Measurements from ENCODE around the gene ANKS3. TPM values are rescaled to one million over a fixed set of nuclear protein-coding genes. Genes with fewer than 3 reads are reported as not detected.

The ANKS3 gene
- total RNA-seq, 4 donors from 2014 or later, result 10.4 to 28.8 (median 17.4) TPM

DNA sequence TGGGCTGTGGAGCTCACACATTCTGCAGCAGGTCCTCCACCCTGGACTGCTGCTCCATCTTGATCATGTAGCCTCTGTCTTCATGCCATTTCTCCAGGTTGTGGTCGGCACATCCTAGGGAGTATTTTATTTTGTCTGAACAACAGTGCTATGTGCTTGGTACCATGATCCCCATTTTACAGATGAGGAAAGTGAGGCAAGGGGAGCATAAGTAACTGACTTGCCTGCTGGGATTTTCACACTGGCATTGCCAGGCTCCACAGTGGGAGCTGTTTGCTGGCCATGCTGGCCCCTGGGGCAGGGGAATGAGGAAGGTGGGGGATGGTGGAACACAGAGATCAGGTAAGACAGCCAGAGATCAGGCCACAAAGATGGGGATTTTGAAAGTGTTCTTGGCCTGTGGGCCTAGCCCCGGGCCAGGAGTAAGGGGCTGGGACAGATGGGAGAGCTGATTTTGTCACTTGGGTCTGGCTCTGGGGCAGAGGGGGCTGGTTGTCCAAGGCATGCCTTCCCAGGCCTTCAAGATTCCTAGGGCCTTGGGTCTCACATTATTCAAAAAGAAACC lies 42.2 kb upstream of the ANKS3 start:
- H3K4me3 ChIP-seq (ENCODE audit: low read depth, poor library complexity, severe bottlenecking), result no peak overlapping the region
- no peak for DNase-seq (ENCODE audit: low spot score in 2 of 2)
- 87 to 100% methylated on average over 2 of the region's 2 CpGs for WGBS, 2 donors
- no peak for TF ChIP-seq POLR2A (IDR thresholded peaks at IDR 0.05)
- TF ChIP-seq, protein P1, sequence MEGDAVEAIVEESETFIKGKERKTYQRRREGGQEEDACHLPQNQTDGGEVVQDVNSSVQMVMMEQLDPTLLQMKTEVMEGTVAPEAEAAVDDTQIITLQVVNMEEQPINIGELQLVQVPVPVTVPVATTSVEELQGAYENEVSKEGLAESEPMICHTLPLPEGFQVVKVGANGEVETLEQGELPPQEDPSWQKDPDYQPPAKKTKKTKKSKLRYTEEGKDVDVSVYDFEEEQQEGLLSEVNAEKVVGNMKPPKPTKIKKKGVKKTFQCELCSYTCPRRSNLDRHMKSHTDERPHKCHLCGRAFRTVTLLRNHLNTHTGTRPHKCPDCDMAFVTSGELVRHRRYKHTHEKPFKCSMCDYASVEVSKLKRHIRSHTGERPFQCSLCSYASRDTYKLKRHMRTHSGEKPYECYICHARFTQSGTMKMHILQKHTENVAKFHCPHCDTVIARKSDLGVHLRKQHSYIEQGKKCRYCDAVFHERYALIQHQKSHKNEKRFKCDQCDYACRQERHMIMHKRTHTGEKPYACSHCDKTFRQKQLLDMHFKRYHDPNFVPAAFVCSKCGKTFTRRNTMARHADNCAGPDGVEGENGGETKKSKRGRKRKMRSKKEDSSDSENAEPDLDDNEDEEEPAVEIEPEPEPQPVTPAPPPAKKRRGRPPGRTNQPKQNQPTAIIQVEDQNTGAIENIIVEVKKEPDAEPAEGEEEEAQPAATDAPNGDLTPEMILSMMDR (IDR thresholded peaks at IDR 0.05), result no peak
- intact Hi-C loops (cut with DNase I; ENCODE audit: low total_unique reads), result no loop called here

- WGBS, 2 donors, result 37 to 41% methylated on average over 6 to 10 of the region's 13 CpGs
- DNase-seq (ENCODE audit: low spot score in 2 of 2), result no peak
- no peak overlapping the region for H3K4me3 ChIP-seq (ENCODE audit: low read depth, poor library complexity, severe bottlenecking)
- TF ChIP-seq, protein P1 (IDR thresholded peaks at IDR 0.05), result no peak
- no peak for TF ChIP-seq POLR2A (IDR thresholded peaks at IDR 0.05)
- intact Hi-C loops (cut with DNase I; ENCODE audit: low total_unique reads), result no loop called here
These were observed 40.9 kb upstream of the ANKS3 start for GRCh38 chr16:4775005-4775404.

DNA sequence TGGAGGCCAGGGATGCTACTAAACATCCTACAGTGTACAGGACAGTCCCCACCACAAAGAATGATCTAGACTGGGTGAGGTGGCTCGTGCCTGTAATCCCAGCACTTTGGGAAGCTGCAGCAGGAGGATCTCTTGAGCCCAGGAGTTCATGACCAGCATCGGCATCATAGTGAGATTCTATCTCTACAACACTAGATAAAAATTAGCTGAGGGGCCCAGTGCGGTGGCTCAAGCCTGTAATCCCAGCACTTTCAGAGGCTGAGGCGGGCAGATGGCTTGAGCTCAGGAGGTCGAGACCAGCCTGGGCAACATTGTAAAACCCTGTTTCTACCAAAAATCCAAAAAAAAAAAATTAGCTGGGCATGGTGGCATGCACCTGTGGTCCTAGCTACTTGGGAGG lies 38.3 kb upstream of the ANKS3 start:
- intact Hi-C loops (cut with DNase I; ENCODE audit: low total_unique reads), result no loop called here
- TF ChIP-seq POLR2A (IDR thresholded peaks at IDR 0.05), result no peak
- TF ChIP-seq, protein P1 (IDR thresholded peaks at IDR 0.05), result no peak
- 88 to 90% methylated on average over 5 of the region's 5 CpGs for WGBS, 2 donors
- no peak for DNase-seq (ENCODE audit: low spot score in 2 of 2)
- H3K4me3 ChIP-seq (ENCODE audit: low read depth, poor library complexity, severe bottlenecking), result no peak overlapping the region

DNA sequence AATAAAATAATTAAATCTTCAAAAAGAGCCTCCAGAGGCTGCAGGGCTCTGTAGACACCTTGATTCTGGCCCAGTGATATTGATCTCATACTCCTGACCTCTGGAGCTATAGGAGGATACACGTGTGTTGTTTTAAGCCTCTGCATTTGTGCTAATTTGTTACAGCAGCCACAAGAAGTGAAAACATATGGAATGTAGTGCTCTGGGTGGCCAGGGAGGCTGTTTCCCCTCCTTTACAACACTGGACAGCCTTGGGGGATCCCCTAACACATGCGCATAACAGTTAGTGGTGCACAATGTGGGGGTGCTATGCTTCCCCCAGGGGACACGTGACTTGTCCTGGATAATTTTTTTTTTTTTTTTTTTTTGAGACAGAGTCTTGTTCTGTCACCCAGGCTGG lies 37.6 kb upstream of the ANKS3 start:
- no peak overlapping the region for H3K4me3 ChIP-seq (ENCODE audit: low read depth, poor library complexity, severe bottlenecking)
- intact Hi-C loops (cut with DNase I; ENCODE audit: low total_unique reads), result no loop called here
- 53 to 54% methylated on average over 3 of the region's 3 CpGs for WGBS, 2 donors
- no peak for DNase-seq (ENCODE audit: low spot score in 2 of 2)
- TF ChIP-seq, protein P1 (IDR thresholded peaks at IDR 0.05), result no peak
- no peak for TF ChIP-seq POLR2A (IDR thresholded peaks at IDR 0.05)

DNA sequence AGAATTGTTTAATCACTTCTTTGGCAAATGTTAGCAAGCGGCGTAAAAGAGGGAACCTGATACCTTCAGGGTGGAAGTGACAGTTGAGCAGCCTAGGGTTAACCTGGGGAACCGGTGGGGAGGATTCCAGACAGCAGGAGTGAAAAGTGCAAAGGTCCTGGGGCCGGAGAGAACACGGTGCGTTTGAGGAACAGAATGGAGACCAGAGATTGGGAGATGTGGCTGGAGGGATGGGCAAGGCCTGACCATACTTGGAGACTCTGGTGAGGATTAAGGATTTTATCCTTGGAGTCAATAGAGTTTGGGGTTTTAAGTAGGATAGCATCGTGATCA lies 35.2 kb upstream of the ANKS3 start:
- no peak overlapping the region for H3K4me3 ChIP-seq (ENCODE audit: low read depth, poor library complexity, severe bottlenecking)
- 58 to 66% methylated on average over 7 of the region's 7 CpGs for WGBS, 2 donors
- TF ChIP-seq POLR2A (IDR thresholded peaks at IDR 0.05), result no peak
- TF ChIP-seq, protein P1 (IDR thresholded peaks at IDR 0.05), result no peak
- DNase-seq (ENCODE audit: low spot score in 2 of 2), result no peak
- intact Hi-C loops (cut with DNase I; ENCODE audit: low total_unique reads), result no loop called here
